HL-60/S4 (cell line): ENCODE data around the gene CILP.
"Not testable (repeated sequence)": the region's sequence is repeated elsewhere in the genome, so short reads cannot be mapped to it uniquely, and the experiment has no call there.

Experiments used
- in situ Hi-C: fragments of 300-500 bp; cut with MboI; formaldehyde crosslinking; loops from 2 replicates; pipeline ENCODE4 v1.14.3; 2022; ENCODE audit warnings: low sequenced_read_pairs

The CILP gene

GRCh38 chr15:65210770-65211481, at the start of gene CILP:
TSS of gene CILP (minus strand) at chr15:65211473. CDS start at chr15:65209755, 1,718 bp downstream.
- in situ Hi-C loops: no loop called here

- in situ Hi-C loops: no loop called here
Measured at GRCh38 chr15:65260968-65261367, 49.7 kb upstream of the CILP start.

GRCh38 chr15:65259367-65259797, 48.1 kb upstream of the CILP start:
- in situ Hi-C loops: loop anchor here (10.0 kb wide), 1 partner anchor 65 kb away; no protein-coding TSS in a partner anchor

- in situ Hi-C loops: loop anchor here (10.0 kb wide), 1 partner anchor 64 kb away; no protein-coding TSS in a partner anchor
Measured at GRCh38 chr15:65258375-65259262, 47.3 kb upstream of the CILP start.

DNA sequence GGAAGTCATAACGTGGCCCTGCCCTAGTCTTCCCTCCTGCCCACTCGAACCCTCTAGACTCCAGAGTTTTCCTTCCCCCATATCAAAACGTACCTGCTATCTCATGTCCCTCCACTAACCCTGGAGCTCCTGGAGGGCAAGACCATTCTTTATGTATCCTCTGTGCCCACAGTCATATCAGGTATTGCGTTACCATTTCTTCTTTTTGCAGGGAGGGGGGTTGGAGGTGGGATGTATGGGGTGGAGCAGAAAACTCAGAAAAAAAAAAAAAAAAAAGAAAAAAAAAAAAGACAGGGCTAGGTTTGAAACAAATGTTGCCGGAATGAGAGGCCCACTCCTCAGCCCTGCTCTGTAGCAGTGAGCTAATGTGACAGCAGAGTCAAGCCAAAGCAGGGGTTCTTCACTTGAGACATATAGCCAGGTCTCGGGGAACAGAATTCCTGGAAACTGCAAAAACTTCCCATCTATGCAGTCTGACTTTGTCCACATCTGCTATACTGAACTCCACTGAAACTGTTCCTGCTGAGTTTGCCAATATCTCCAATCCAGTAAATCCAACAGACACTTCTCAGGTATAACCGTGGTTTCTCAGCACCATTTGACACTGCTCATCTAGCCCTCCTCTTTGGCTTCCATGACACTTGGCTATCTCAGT, 44.3 kb upstream of the CILP start:
- in situ Hi-C loops: loop anchor here (10.0 kb wide), 1 partner anchor 61 kb away; no protein-coding TSS in a partner anchor

DNA sequence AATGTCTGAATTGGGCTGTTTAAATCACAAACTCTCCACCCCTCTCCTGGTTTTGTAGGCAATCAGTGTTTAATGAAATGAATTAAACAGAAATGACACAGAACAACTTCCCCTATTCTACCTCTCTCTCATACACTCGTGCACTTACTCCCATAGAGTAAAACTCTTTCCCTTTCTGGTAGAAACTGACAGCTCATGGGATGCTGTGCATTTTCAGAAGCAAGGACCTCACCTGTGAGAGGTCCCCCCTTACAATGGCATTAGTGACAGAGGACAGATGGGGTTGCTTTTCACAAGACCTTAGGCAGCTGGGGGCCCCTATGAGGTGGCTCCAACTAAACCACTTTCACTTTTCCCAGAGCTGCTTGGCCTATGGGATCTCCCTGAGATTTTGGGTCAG, 43.5 kb upstream of the CILP start:
- in situ Hi-C loops: loop anchor here (10.0 kb wide), 1 partner anchor 60 kb away; no protein-coding TSS in a partner anchor

- in situ Hi-C loops: loop anchor here (10.0 kb wide), 1 partner anchor 60 kb away; no protein-coding TSS in a partner anchor
Measured at GRCh38 chr15:65254356-65254755, 43.1 kb upstream of the CILP start.

DNA sequence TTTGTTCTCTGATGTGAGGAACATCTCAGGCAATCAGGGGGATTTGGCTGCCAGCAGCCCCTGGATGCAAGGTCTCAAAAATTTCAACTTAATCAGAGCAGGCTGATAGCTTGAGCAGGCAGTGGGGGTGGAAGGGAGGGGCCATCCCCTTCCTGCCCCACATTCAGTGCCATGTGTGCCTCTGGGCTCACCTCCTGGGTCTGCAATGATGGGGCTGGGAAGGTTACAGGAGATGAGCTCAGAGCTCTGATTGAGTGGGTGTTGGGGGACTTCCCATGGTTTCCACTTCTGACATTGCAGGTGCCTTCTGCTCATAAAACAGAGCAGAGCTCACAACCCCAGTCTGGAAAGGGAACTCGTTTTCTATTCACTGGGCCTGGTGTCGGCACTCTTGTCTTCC, 38.4 kb upstream of the CILP start:
- in situ Hi-C loops: loop anchor here (10.0 kb wide), 1 partner anchor 55 kb away; no protein-coding TSS in a partner anchor

- in situ Hi-C loops: no loop called here
Measured at GRCh38 chr15:65248511-65249255, 37.4 kb upstream of the CILP start.

DNA sequence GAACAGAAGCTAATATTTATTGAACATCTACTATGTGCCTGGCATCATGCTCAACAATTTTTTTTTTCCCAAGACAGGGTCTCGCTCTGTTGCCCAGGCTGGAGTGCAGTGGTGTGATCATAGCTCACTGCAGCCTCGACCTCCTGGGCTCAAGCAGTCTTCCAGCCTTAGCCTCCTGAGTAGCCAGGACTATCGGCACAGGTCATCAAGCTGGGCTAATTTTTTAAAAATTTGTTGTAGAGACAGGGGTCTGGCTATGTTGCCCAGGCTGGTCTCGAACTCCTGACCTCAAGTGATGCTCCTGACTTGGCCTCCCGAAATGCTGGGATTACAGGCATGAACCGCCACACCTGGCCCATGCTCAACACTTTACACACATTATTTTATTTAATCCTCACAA, 35.7 kb upstream of the CILP start:
- in situ Hi-C loops: no loop called here

GRCh38 chr15:65246026-65246714, 34.9 kb upstream of the CILP start:
- in situ Hi-C loops: no loop called here

- in situ Hi-C loops: no loop called here
Measured at GRCh38 chr15:65245096-65245856, 34.0 kb upstream of the CILP start.

- in situ Hi-C loops: no loop called here
Measured at GRCh38 chr15:65244638-65245037, 33.4 kb upstream of the CILP start.

DNA sequence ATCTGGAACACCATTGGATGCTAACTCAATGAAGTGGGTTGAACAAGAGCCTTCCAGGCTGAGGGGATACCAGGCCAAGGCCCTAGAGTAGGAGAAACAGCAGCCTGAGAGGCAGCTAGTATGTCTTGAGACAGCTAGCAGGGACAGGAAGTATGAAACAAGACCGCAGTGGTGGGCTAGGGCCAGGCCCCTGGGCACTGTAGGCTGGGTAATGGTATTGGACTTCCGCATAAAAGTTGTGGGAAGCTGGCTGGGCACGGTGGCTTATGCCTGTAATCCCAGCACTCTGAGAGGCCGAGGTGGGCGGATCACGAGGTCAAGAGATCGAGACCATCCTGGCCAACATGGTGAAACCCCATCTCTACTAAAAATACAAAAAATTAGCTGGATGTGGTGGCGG, 25.2 kb upstream of the CILP start:
- in situ Hi-C loops: not testable (repeated sequence)

- in situ Hi-C loops: no loop called here
Measured at GRCh38 chr15:65233696-65234095, 22.4 kb upstream of the CILP start.

GRCh38 chr15:65232520-65232919, 21.2 kb upstream of the CILP start:
- in situ Hi-C loops: no loop called here

DNA sequence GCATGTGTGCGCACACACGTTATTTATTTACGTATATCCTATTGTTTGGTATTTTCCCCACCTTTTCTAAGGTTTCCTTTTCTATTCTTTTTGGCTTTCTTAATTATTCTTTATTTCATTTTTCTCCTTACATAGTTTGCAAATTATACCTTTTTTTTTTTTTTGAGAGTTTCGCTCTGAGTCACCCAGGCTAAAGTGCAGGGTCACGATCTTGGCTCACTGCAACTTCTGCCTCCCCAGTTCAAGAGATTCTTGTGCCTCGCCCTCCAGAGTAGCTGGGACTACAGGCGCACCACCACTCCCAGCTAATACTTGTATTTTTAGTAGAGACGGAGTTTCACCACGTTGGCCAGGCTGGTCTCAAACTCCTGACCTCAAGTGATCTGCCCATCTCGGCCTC, 20.0 kb upstream of the CILP start:
- in situ Hi-C loops: no loop called here

- in situ Hi-C loops: not testable (repeated sequence)
Measured at GRCh38 chr15:65226901-65227300, 15.6 kb upstream of the CILP start.

DNA sequence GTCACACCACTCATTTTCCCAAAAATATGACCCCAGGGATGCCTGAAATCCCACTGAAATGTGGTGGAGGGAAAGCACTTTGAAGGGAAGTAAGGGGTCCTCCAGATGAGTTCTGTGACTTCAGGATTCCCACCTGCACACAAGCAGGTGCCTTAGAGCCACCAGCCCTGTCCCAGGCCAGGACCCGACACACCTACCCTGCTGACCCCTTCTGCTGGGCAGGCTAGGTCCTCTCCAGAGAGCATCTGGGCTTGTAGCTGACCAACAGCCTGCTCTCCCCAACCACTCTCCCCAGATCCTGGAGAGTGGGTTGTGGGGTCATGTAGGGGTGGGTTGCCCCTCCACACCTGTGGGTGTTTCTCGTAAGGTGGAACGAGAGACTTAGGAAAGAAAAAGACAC, 14.9 kb upstream of the CILP start:
- in situ Hi-C loops: no loop called here
